Keratinocyte (primary cell): ENCODE data around the gene RAB11FIP5. TPM values are rescaled to one million over a fixed set of nuclear protein-coding genes. Genes with fewer than 3 reads are reported as not detected.

Source experiments
- DNase-seq: peaks from one replicate; pipeline ENCODE4 v3.0.0-alpha.2; 2011; ENCODE audit warnings: low read depth, missing footprints, low spot score
- FAIRE-seq: peaks from 2 replicates; lab custom pipeline; 2011; peaks lifted over from hg19 to GRCh38; lab: Jason Lieb, UNC
- H2AFZ ChIP-seq: 2 replicates; pipeline ENCODE4 v1.6.0; 2012; ENCODE audit warnings: low read length, control low read depth, inconsistent platforms; ENCODE audit not compliant: control insufficient read depth
- H3K27ac ChIP-seq: 2 replicates; pipeline ENCODE4 v1.5.1; 2011; ENCODE audit warnings: low read length; ENCODE audit not compliant: control insufficient read depth, insufficient read depth
- H3K27me3 ChIP-seq: 3 replicates; pipeline ENCODE4 v1.6.0; 2011; ENCODE audit warnings: low read length; ENCODE audit not compliant: control insufficient read depth, insufficient read depth; ENCODE audit errors: extremely low read depth
- H3K36me3 ChIP-seq, 2 experiments: 2 replicates in 1 of 2; 3 replicates in 1 of 2; pipeline ENCODE4 v1.5.1; 2011; ENCODE audit warnings: low read length in 2 of 2, mild to moderate bottlenecking in 1 of 2; ENCODE audit not compliant: control insufficient read depth in 2 of 2, insufficient read depth in 2 of 2; ENCODE audit errors: extremely low read depth in 1 of 2
- H3K4me1 ChIP-seq: 3 replicates; pipeline ENCODE4 v1.5.1; 2011; ENCODE audit warnings: low read length; ENCODE audit not compliant: control insufficient read depth, insufficient read depth; ENCODE audit errors: extremely low read depth
- H3K4me2 ChIP-seq: 3 replicates; pipeline ENCODE4 v1.6.0; 2011; ENCODE audit warnings: low read depth, low read length; ENCODE audit not compliant: control insufficient read depth, insufficient read depth; ENCODE audit errors: extremely low read depth
- H3K4me3 ChIP-seq, 3 experiments: fragments of 200-600 bp in 1 of 3; sonication (generic) in 1 of 3; 2 replicates in 2 of 3; 3 replicates in 1 of 3; pipeline ENCODE4 v1.5.1; 2011 to 2016; ENCODE audit warnings: low read length in 3 of 3, mild to moderate bottlenecking in 3 of 3, control low read depth in 2 of 3, inconsistent platforms in 1 of 3, low read depth in 1 of 3, mixed read lengths in 1 of 3, mixed run types in 1 of 3, moderate library complexity in 1 of 3; ENCODE audit not compliant: control insufficient read depth in 2 of 3, insufficient read depth in 2 of 3; ENCODE audit errors: extremely low read depth in 1 of 3
- H3K79me2 ChIP-seq: 2 replicates; pipeline ENCODE4 v1.6.0; 2012; ENCODE audit warnings: low read length; ENCODE audit not compliant: control insufficient read depth, insufficient read depth
- H3K9ac ChIP-seq: 3 replicates; pipeline ENCODE4 v1.6.0; 2011; ENCODE audit warnings: low read length; ENCODE audit not compliant: control insufficient read depth, insufficient read depth; ENCODE audit errors: extremely low read depth
- H3K9me1 ChIP-seq: 3 replicates; pipeline ENCODE4 v1.6.0; 2011; ENCODE audit warnings: low read length; ENCODE audit not compliant: control insufficient read depth, insufficient read depth; ENCODE audit errors: extremely low read depth
- H3K9me3 ChIP-seq: 2 replicates; pipeline ENCODE4 v1.5.1; 2012; ENCODE audit warnings: low read depth, low read length; ENCODE audit not compliant: control insufficient read depth
- H4K20me1 ChIP-seq: 3 replicates; pipeline ENCODE4 v1.6.0; 2011; ENCODE audit warnings: low read length; ENCODE audit not compliant: control insufficient read depth, insufficient read depth; ENCODE audit errors: extremely low read depth
- CTCF ChIP-seq, 3 experiments: IDR thresholded peaks in 1 of 3; conservative IDR thresholded peaks in 1 of 3; optimal IDR thresholded peaks in 1 of 3; 2 replicates in 2 of 3; 3 replicates in 1 of 3; pipeline versions ENCODE3 to v1.5.1; 2011; ENCODE audit warnings: low read length in 3 of 3, mild to moderate bottlenecking in 3 of 3, moderate library complexity in 2 of 3, control low read depth in 1 of 3, inconsistent platforms in 1 of 3; ENCODE audit not compliant: insufficient read depth in 2 of 3; ENCODE audit errors: extremely low read depth in 1 of 3
- EZH2 ChIP-seq: IDR thresholded peaks from one replicate; pipeline ENCODE4 v1.6.1; 2012; ENCODE audit warnings: inconsistent platforms, mild to moderate bottlenecking, low read length, moderate library complexity
- dilution Hi-C: fragments of 300-500 bp; cut with MboI; formaldehyde crosslinking; loops from one replicate; pipeline ENCODE4 v1.7.0; 2020; ENCODE audit warnings: low sequenced_read_pairs; ENCODE audit not compliant: extremely low pct_ligation_motif_present
- polyA plus RNA-seq, 5 experiments: library from polyadenylated mRNA; depleted of rRNA in 3 of 5; stranded (reverse) in 3 of 5; stranded (forward) in 1 of 5; unstranded in 1 of 5; fragments of >200 nt; gene quantifications; 1 replicate in 1 of 5; 2 replicates in 3 of 5; 3 replicates in 1 of 5; pipeline versions ENCODE4 v1.2.1 to v1.2.3, GENCODE V29; 2011 to 2012; ENCODE audit warnings: missing spikeins in 2 of 5, low read depth in 1 of 5, low replicate concordance in 1 of 5

RAB11FIP5 gene
- polyA plus RNA-seq, 1 donor (not counting 4 experiments of a cell fraction or from before 2014, with no cell fraction given) = 40.1 TPM

GRCh38 chr2:73117441-73117840 is 4.7 kb upstream of the RAB11FIP5 start:
- Histone ChIP-seq H3K4me2 (no peak overlapping the region), H3K27me3 (no peaks in the 10 kb centered on the region), H3K4me3 (no peak overlapping the region), H3K9me1 (no peaks in the 10 kb centered on the region), H3K9me3 (no peaks in the 10 kb centered on the region), H3K27ac (no peak overlapping the region), H3K4me1 (peaks cover 5% of the 10 kb centered on the region), H3K79me2 (peaks cover 2% of the 10 kb centered on the region), H2AFZ (no peak overlapping the region), H3K36me3 (no peaks in the 10 kb centered on the region), H3K9ac (no peak overlapping the region), H4K20me1 (no peaks in the 10 kb centered on the region)
- DNase-seq = no peak
- FAIRE-seq = no peak
- TF ChIP-seq EZH2 (no peak), CTCF (optimal IDR thresholded peaks at IDR 0.05 in 1 of 3, IDR thresholded peaks at IDR 0.05 in 1 of 3, conservative IDR thresholded peaks at IDR 0.05 in 1 of 3; ENCODE audit: extremely low read depth in 1 of 3, insufficient read depth in 2 of 3, low read length in 3 of 3) (no peak)
- dilution Hi-C loops = no loop called here

GRCh38 chr2:73116182-73116960 is 3.6 kb upstream of the RAB11FIP5 start:
- dilution Hi-C loops = no loop called here
- FAIRE-seq = no peak
- no peaks in the 10 kb centered on the region for H3K27me3 ChIP-seq

More at GRCh38 chr2:73116182-73116960, 3.6 kb upstream of the RAB11FIP5 start:
- no peak for TF ChIP-seq EZH2
- no peak for TF ChIP-seq CTCF (optimal IDR thresholded peaks at IDR 0.05 in 1 of 3, IDR thresholded peaks at IDR 0.05 in 1 of 3, conservative IDR thresholded peaks at IDR 0.05 in 1 of 3; ENCODE audit: extremely low read depth in 1 of 3, insufficient read depth in 2 of 3, low read length in 3 of 3)
- Histone ChIP-seq H4K20me1 (no peaks in the 10 kb centered on the region), H3K79me2 (peaks cover 13% of the 10 kb centered on the region), H3K9me3 (no peaks in the 10 kb centered on the region), H3K27ac (no peak overlapping the region), H3K4me2 (no peak overlapping the region), H3K4me3 (no peak overlapping the region), H3K36me3 (no peaks in the 10 kb centered on the region), H3K9ac (no peak overlapping the region), H3K9me1 (no peaks in the 10 kb centered on the region), H3K4me1 (peaks cover 5% of the 10 kb centered on the region), H2AFZ (no peak overlapping the region)
- DNase-seq = no peak
